Measurements from ENCODE around the gene UHRF1. TPM values are rescaled to one million over a fixed set of nuclear protein-coding genes. Genes with fewer than 3 reads are reported as not detected.

Gene UHRF1
- total RNA-seq, 4 donors from 2014 or later = 0.57 to 1.3 (median 1.0) TPM

DNA sequence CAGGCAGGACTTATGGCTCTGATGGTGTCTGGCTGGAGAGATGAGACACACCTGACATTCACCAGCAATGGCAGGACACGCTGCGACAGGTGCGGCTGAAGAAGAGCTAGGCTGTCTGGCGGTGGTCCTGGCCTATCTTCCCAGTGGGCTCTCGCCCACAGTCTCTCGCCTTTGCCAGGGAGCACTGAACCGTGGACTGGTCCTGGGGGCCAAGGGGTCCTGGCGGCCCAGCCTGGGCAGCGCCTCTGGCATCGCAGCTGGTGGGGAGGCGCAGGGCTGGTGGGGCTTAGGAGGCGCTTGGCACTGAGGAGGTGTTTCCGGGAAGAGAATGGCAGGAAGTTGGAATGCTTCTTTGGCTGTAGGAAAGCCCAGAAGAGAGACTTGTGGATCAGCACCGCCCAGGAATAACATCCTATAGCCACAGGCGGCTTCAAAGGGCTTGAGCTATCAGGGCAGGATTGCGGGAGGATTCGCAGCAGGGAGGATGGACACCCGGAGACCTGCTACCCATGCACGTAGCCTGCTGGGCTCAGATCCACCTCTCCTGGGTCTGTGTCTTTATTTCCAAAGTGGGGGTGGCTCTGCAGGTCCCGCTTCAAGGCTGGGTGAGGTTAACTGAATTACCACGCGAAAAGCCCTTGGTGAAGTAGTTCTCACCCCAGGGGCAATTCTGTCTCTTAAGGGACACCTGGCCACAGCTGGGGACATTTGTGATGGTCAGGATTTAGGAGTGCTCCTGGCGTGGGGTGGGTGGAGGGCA, 74.2 kb downstream of the UHRF1 start:
- no peak for TF ChIP-seq CTCF (IDR thresholded peaks at IDR 0.05; ENCODE audit: low read depth)

DNA sequence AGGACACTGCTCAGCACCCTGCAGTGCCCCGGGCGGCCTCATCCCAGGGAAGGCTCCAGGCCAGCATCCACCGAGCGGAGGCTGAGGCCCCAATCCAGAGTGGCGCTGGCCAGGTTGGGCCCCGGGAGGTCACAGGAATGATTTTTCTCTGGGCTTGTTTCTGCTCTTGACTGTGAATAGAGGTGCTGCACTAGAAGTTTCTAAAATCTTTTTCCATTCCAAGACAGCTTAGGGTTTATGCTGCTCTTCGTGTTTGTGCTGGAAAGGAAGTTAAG, 74.7 kb downstream of the UHRF1 start:
- TF ChIP-seq CTCF (IDR thresholded peaks at IDR 0.05; ENCODE audit: low read depth) = no peak

DNA sequence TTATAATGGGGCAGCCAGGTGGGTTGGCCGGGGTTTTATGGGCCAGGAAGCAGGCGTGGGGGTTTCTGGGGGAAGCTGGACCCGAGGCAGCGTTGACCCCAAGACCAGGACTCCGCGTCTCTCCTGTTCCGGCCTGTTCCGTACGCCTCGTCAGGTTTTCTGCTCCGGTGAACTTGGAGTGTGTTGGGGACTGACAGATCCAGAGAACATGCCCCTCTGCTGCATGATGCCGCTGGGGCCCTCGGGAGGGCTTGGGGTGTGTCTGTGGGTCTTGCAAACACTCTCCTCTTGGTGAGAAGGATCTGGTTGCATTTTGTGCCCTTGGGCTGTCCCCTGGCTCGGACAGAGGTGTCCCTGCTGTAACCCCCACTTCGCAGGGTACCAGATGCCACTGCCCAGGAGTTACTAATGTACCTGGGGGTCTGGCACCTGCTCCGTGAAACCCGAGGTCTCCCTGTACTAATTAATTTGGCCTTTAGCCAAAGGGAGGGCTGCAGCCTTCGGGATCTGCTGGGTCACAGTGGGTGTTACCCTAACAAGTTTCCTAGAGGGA, 75.2 kb downstream of the UHRF1 start:
- no peak for TF ChIP-seq CTCF (IDR thresholded peaks at IDR 0.05; ENCODE audit: low read depth)

DNA sequence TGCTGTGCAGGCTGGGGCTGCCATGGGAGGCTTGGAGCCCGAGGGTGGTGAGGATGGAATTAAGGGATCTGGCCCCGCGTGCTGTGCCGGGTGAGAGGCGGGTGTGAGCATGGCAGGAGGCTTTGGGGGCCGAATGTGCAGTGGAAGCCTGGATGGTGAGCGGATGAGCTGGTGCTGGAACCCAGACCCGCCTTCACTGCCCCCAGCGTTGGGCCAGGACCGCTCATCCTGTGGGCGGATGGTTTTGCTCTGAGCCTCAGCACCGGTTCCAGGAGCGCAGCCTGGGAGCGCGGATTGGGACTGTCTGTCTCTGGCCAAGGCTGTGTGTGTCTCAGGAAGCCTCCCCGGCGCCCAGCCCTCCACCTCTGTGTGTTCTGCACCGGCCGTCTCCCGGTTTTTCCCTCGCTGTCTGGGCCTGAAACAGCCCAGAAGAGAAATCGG, 76.3 kb downstream of the UHRF1 start:
- TF ChIP-seq CTCF (IDR thresholded peaks at IDR 0.05; ENCODE audit: low read depth) = no peak

DNA sequence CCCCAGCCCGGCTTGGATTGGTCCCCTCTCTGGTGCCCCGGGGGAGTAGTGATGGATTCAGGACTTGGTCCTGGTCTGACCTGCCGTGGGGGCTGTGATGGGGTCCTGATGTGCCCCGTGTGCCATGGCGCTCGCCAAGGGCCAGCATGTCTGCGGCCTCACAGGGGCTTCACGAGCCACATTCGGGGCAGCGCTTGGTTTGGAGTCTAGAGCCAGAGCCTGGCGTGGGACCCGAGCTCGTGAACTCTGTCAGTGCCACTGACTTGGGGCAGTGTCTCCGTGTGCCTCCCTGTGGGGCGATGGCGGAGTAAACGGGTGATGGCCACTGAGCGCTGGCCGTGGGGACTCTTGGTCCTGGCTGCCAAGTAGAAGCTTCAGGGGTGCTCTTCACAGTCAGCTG, 76.8 kb downstream of the UHRF1 start:
- TF ChIP-seq CTCF (IDR thresholded peaks at IDR 0.05; ENCODE audit: low read depth) = no peak

DNA sequence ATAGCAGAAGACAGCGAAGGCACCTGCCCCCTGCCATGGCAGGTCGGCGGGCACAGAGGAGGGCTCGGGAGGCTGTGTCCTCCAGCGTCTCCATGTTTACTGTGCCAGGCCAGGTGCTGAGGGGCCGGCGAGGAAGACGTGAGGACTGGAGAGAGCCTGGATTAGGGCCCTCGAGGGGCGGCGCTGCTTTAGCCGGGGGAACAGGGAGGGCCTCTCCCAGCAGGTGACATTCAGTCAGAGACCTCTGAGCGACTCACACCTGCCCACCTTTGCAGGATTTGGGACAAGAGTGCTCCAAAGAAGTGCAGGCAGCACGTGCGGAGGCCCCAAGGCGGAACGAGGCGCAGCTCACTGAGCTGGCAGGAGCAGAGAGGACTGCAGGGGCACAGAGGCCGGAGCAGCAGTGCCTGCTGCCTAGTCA, 77.2 kb downstream of the UHRF1 start:
- TF ChIP-seq CTCF (IDR thresholded peaks at IDR 0.05; ENCODE audit: low read depth) = no peak

- no peak for TF ChIP-seq CTCF (IDR thresholded peaks at IDR 0.05; ENCODE audit: low read depth)
Observed at GRCh38 chr19:4987256-4987655, 78.0 kb downstream of the UHRF1 start.
